Mucosa of rectum (tissue), 2 donors: Measurements from ENCODE around the gene CTNND2.

Experiments
- H3K27ac ChIP-seq, 2 donors: one replicate each; pipeline ENCODE4 v1.7.0; 2013; ENCODE audit warnings: inconsistent platforms in 2 of 2, low read depth in 2 of 2, low read length in 2 of 2
- H3K27me3 ChIP-seq, 2 donors: one replicate each; pipeline ENCODE4 v1.7.0; 2013; ENCODE audit warnings: low read length in 2 of 2; ENCODE audit not compliant: control insufficient read depth in 2 of 2, insufficient read depth in 2 of 2
- H3K36me3 ChIP-seq, 2 donors: one replicate each; pipeline ENCODE4 v1.7.0; 2013; ENCODE audit warnings: low read length in 2 of 2; ENCODE audit not compliant: control insufficient read depth in 2 of 2, insufficient read depth in 2 of 2
- H3K4me1 ChIP-seq, 2 donors: one replicate each; pipeline ENCODE4 v1.7.0; 2013; ENCODE audit warnings: low read length in 2 of 2, mild to moderate bottlenecking in 1 of 2; ENCODE audit not compliant: control insufficient read depth in 2 of 2, insufficient read depth in 2 of 2
- H3K4me3 ChIP-seq, 2 donors: one replicate each; pipeline ENCODE4 v1.7.0; 2013; ENCODE audit warnings: low read length in 2 of 2
- H3K9ac ChIP-seq, 2 donors: one replicate each; pipeline ENCODE4 v1.7.0; 2013; ENCODE audit warnings: low read length in 2 of 2, low read depth in 1 of 2, mild to moderate bottlenecking in 1 of 2
- H3K9me3 ChIP-seq, 2 donors: one replicate each; pipeline ENCODE4 v1.7.0; 2013; ENCODE audit warnings: low read length in 2 of 2; ENCODE audit not compliant: control insufficient read depth in 2 of 2
- donor health status: healthy.
- donor health status: Normal muscosa, but diverticular disease.

CTNND2 gene

GRCh38 chr5:11792621-11793020, 111.6 kb downstream of the CTNND2 start:
- no peak overlapping the region for H3K9ac ChIP-seq
- no peaks in the 10 kb centered on the region for H3K36me3 ChIP-seq
- no peaks in the 10 kb centered on the region for H3K4me1 ChIP-seq
- H3K27ac ChIP-seq: no peak overlapping the region
- no peaks in the 10 kb centered on the region for H3K27me3 ChIP-seq
- no peak overlapping the region for H3K4me3 ChIP-seq
- no peaks in the 10 kb centered on the region for H3K9me3 ChIP-seq

- no peak overlapping the region for H3K4me3 ChIP-seq
- H3K27ac ChIP-seq: no peak overlapping the region
- H3K4me1 ChIP-seq: no peaks in the 10 kb centered on the region
- H3K27me3 ChIP-seq: no peaks in the 10 kb centered on the region
- H3K9me3 ChIP-seq: no peaks in the 10 kb centered on the region
- H3K9ac ChIP-seq: no peak overlapping the region
- H3K36me3 ChIP-seq: no peaks in the 10 kb centered on the region
Observed at GRCh38 chr5:11791792-11792191, 112.5 kb downstream of the CTNND2 start.

- Histone ChIP-seq H3K4me3 (no peak overlapping the region), H3K4me1 (no peaks in the 10 kb centered on the region), H3K9ac (no peak overlapping the region), H3K36me3 (no peaks in the 10 kb centered on the region), H3K27ac (no peak overlapping the region), H3K27me3 (no peaks in the 10 kb centered on the region), H3K9me3 (no peaks in the 10 kb centered on the region)
Observed at GRCh38 chr5:11790201-11790600, 114.0 kb downstream of the CTNND2 start.

- no peak overlapping the region for H3K4me3 ChIP-seq
- no peak overlapping the region for H3K27ac ChIP-seq
- H3K9me3 ChIP-seq: no peaks in the 10 kb centered on the region
- H3K4me1 ChIP-seq: no peaks in the 10 kb centered on the region
- H3K9ac ChIP-seq: no peak overlapping the region
- H3K27me3 ChIP-seq: no peaks in the 10 kb centered on the region
- no peaks in the 10 kb centered on the region for H3K36me3 ChIP-seq
Observed at GRCh38 chr5:11785771-11786352, 118.4 kb downstream of the CTNND2 start.

- Histone ChIP-seq H3K4me1 (no peaks in the 10 kb centered on the region), H3K9ac (no peak overlapping the region), H3K4me3 (no peak overlapping the region), H3K36me3 (no peaks in the 10 kb centered on the region), H3K9me3 (no peaks in the 10 kb centered on the region), H3K27me3 (no peaks in the 10 kb centered on the region), H3K27ac (no peak overlapping the region)
Observed at GRCh38 chr5:11780641-11781345, 123.5 kb downstream of the CTNND2 start.

- H3K27me3 ChIP-seq: no peaks in the 10 kb centered on the region
- H3K4me3 ChIP-seq: no peak overlapping the region
- H3K4me1 ChIP-seq: no peaks in the 10 kb centered on the region
- no peak overlapping the region for H3K27ac ChIP-seq
- H3K36me3 ChIP-seq: no peaks in the 10 kb centered on the region
- H3K9ac ChIP-seq: no peak overlapping the region
- no peaks in the 10 kb centered on the region for H3K9me3 ChIP-seq
Observed at GRCh38 chr5:11777096-11777495, 127.2 kb downstream of the CTNND2 start.

- H3K27me3 ChIP-seq: no peaks in the 10 kb centered on the region
- no peak overlapping the region for H3K4me3 ChIP-seq
- H3K4me1 ChIP-seq: no peaks in the 10 kb centered on the region
Observed at GRCh38 chr5:11770310-11770709, 133.9 kb downstream of the CTNND2 start.

GRCh38 chr5:11760934-11761603, 143.2 kb downstream of the CTNND2 start:
- Histone ChIP-seq H3K9me3 (no peaks in the 10 kb centered on the region), H3K27me3 (no peaks in the 10 kb centered on the region), H3K36me3 (no peaks in the 10 kb centered on the region), H3K27ac (no peak overlapping the region), H3K4me1 (no peaks in the 10 kb centered on the region), H3K4me3 (no peak overlapping the region), H3K9ac (no peak overlapping the region)

More at GRCh38 chr5:11770310-11770709, 133.9 kb downstream of the CTNND2 start:
- no peaks in the 10 kb centered on the region for H3K36me3 ChIP-seq
- no peak overlapping the region for H3K27ac ChIP-seq
- H3K9ac ChIP-seq: no peak overlapping the region
- H3K9me3 ChIP-seq: no peaks in the 10 kb centered on the region

GRCh38 chr5:11758321-11758720, 145.9 kb downstream of the CTNND2 start:
- Histone ChIP-seq H3K4me1 (no peaks in the 10 kb centered on the region), H3K27me3 (no peaks in the 10 kb centered on the region), H3K9ac (no peak overlapping the region), H3K9me3 (no peaks in the 10 kb centered on the region), H3K27ac (no peak overlapping the region), H3K4me3 (no peak overlapping the region), H3K36me3 (no peaks in the 10 kb centered on the region)

GRCh38 chr5:11757661-11758060, 146.6 kb downstream of the CTNND2 start:
- Histone ChIP-seq H3K4me3 (no peak overlapping the region), H3K36me3 (no peaks in the 10 kb centered on the region), H3K4me1 (no peaks in the 10 kb centered on the region), H3K9me3 (no peaks in the 10 kb centered on the region), H3K27me3 (no peaks in the 10 kb centered on the region), H3K9ac (no peak overlapping the region), H3K27ac (no peak overlapping the region)
